Measurements from ENCODE around the gene CFAP141.
A peak's percentile ranks its signal among the peaks of the same experiment; 100 is the strongest.
"Not testable (repeated sequence)": the region's sequence is repeated elsewhere in the genome, so short reads cannot be mapped to it uniquely, and the experiment has no call there.

Gene CFAP141

GRCh38 chr1:154222518-154222917 is 16.4 kb upstream of the CFAP141 start:
- Histone ChIP-seq H3K4me3 (ENCODE audit: low read length) (peak overlapping the region; percentile 67), H2AFZ (ENCODE audit: low read depth, low read length) (no peak overlapping the region), H3K9me3 (ENCODE audit: low read length) (no peaks in the 10 kb centered on the region), H3K4me1 (ENCODE audit: insufficient read depth, low read length) (peaks cover 24% of the 10 kb centered on the region), H3K27me3 (ENCODE audit: insufficient read depth, low read length) (no peaks in the 10 kb centered on the region), H3K36me3 (ENCODE audit: insufficient read depth, low read length) (peaks cover 47% of the 10 kb centered on the region)

- H3K27me3 ChIP-seq (ENCODE audit: insufficient read depth, low read length) = no peaks in the 10 kb centered on the region
- H3K4me3 ChIP-seq (ENCODE audit: low read length) = peak overlapping the region; percentile 67
- H2AFZ ChIP-seq (ENCODE audit: low read depth, low read length) = no peak overlapping the region
- H3K4me1 ChIP-seq (ENCODE audit: insufficient read depth, low read length) = peaks cover 24% of the 10 kb centered on the region
- H3K9me3 ChIP-seq (ENCODE audit: low read length) = no peaks in the 10 kb centered on the region
- H3K36me3 ChIP-seq (ENCODE audit: insufficient read depth, low read length) = peaks cover 44% of the 10 kb centered on the region
These were observed 15.3 kb upstream of the CFAP141 start for GRCh38 chr1:154221278-154222001.

GRCh38 chr1:154220970-154221277 is 14.8 kb upstream of the CFAP141 start:
- Histone ChIP-seq H3K27me3 (ENCODE audit: insufficient read depth, low read length) (no peaks in the 10 kb centered on the region), H3K36me3 (ENCODE audit: insufficient read depth, low read length) (peaks cover 44% of the 10 kb centered on the region), H2AFZ (ENCODE audit: low read depth, low read length) (no peak overlapping the region)

GRCh38 chr1:154220071-154220969 is 14.2 kb upstream of the CFAP141 start, which contains the start of gene UBAP2L:
TSS of gene UBAP2L (plus strand) at chr1:154220955. CDS start at chr1:154225124, 4,169 bp downstream.
- Histone ChIP-seq H3K36me3 (ENCODE audit: insufficient read depth, low read length) (peaks cover 41% of the 10 kb centered on the region), H3K4me1 (ENCODE audit: insufficient read depth, low read length) (peaks cover 24% of the 10 kb centered on the region), H2AFZ (ENCODE audit: low read depth, low read length) (peak within 1 kb of the TSS; percentile 1), H3K9me3 (ENCODE audit: low read length) (no peaks in the 10 kb centered on the region), H3K4me3 (ENCODE audit: low read length) (peak within 1 kb of the TSS; percentile 74), H3K27me3 (ENCODE audit: insufficient read depth, low read length) (no peaks in the 10 kb centered on the region)

More at GRCh38 chr1:154220970-154221277, 14.8 kb upstream of the CFAP141 start:
- H3K4me1 ChIP-seq (ENCODE audit: insufficient read depth, low read length) = peaks cover 24% of the 10 kb centered on the region
- H3K9me3 ChIP-seq (ENCODE audit: low read length) = no peaks in the 10 kb centered on the region
- H3K4me3 ChIP-seq (ENCODE audit: low read length) = peak overlapping the region; percentile 67

GRCh38 chr1:154219541-154219940 is 13.4 kb upstream of the CFAP141 start:
- Histone ChIP-seq H3K9me3 (ENCODE audit: low read length) (no peaks in the 10 kb centered on the region), H2AFZ (ENCODE audit: low read depth, low read length) (no peak overlapping the region), H3K36me3 (ENCODE audit: insufficient read depth, low read length) (peaks cover 34% of the 10 kb centered on the region), H3K4me1 (ENCODE audit: insufficient read depth, low read length) (peaks cover 24% of the 10 kb centered on the region), H3K27me3 (ENCODE audit: insufficient read depth, low read length) (no peaks in the 10 kb centered on the region), H3K4me3 (ENCODE audit: low read length) (peak overlapping the region; percentile 74)

- Histone ChIP-seq H3K27me3 (ENCODE audit: insufficient read depth, low read length) (no peaks in the 10 kb centered on the region), H2AFZ (ENCODE audit: low read depth, low read length) (no peak overlapping the region), H3K9me3 (ENCODE audit: low read length) (no peaks in the 10 kb centered on the region), H3K4me3 (ENCODE audit: low read length) (no peak overlapping the region), H3K4me1 (ENCODE audit: insufficient read depth, low read length) (peaks cover 23% of the 10 kb centered on the region), H3K36me3 (ENCODE audit: insufficient read depth, low read length) (peaks cover 44% of the 10 kb centered on the region)
These were observed 12.4 kb upstream of the CFAP141 start for GRCh38 chr1:154218545-154218944.

- H3K9me3 ChIP-seq (ENCODE audit: low read length) = no peaks in the 10 kb centered on the region
- H3K27me3 ChIP-seq (ENCODE audit: insufficient read depth, low read length) = no peaks in the 10 kb centered on the region
- H3K4me3 ChIP-seq (ENCODE audit: low read length) = no peak overlapping the region
- H3K36me3 ChIP-seq (ENCODE audit: insufficient read depth, low read length) = peaks cover 68% of the 10 kb centered on the region
- no peaks in the 10 kb centered on the region for H3K4me1 ChIP-seq (ENCODE audit: insufficient read depth, low read length)
- no peak overlapping the region for H2AFZ ChIP-seq (ENCODE audit: low read depth, low read length)
These were observed 7.1 kb upstream of the CFAP141 start for GRCh38 chr1:154213274-154213673.

- H3K4me1 ChIP-seq (ENCODE audit: insufficient read depth, low read length) = peaks cover 5% of the 10 kb centered on the region
- no peak overlapping the region for H2AFZ ChIP-seq (ENCODE audit: low read depth, low read length)
- no peaks in the 10 kb centered on the region for H3K9me3 ChIP-seq (ENCODE audit: low read length)
- peaks cover 67% of the 10 kb centered on the region for H3K36me3 ChIP-seq (ENCODE audit: insufficient read depth, low read length)
- H3K4me3 ChIP-seq (ENCODE audit: low read length) = no peak overlapping the region
- no peaks in the 10 kb centered on the region for H3K27me3 ChIP-seq (ENCODE audit: insufficient read depth, low read length)
These were observed 6.0 kb upstream of the CFAP141 start for GRCh38 chr1:154212083-154212482.

GRCh38 chr1:154208677-154209388 is 2.7 kb upstream of the CFAP141 start:
- Histone ChIP-seq H3K36me3 (ENCODE audit: insufficient read depth, low read length) (peaks cover 60% of the 10 kb centered on the region), H3K9me3 (ENCODE audit: low read length) (no peaks in the 10 kb centered on the region), H3K27me3 (ENCODE audit: insufficient read depth, low read length) (no peaks in the 10 kb centered on the region), H3K4me3 (ENCODE audit: low read length) (no peak overlapping the region), H2AFZ (ENCODE audit: low read depth, low read length) (no peak overlapping the region), H3K4me1 (ENCODE audit: insufficient read depth, low read length) (peaks cover 19% of the 10 kb centered on the region)

GRCh38 chr1:154207262-154207661 is 1.1 kb upstream of the CFAP141 start:
- no peaks in the 10 kb centered on the region for H3K9me3 ChIP-seq (ENCODE audit: low read length)
- peaks cover 44% of the 10 kb centered on the region for H3K36me3 ChIP-seq (ENCODE audit: insufficient read depth, low read length)
- no peak overlapping the region for H3K4me3 ChIP-seq (ENCODE audit: low read length)
- no peaks in the 10 kb centered on the region for H3K27me3 ChIP-seq (ENCODE audit: insufficient read depth, low read length)
- peaks cover 19% of the 10 kb centered on the region for H3K4me1 ChIP-seq (ENCODE audit: insufficient read depth, low read length)
- H2AFZ ChIP-seq (ENCODE audit: low read depth, low read length) = no peak overlapping the region

GRCh38 chr1:154205778-154206177 is 355 bp downstream of the CFAP141 start:
- H3K4me3 ChIP-seq (ENCODE audit: low read length); H2AFZ ChIP-seq (ENCODE audit: low read depth, low read length); H3K27me3 ChIP-seq (ENCODE audit: insufficient read depth, low read length); H3K9me3 ChIP-seq (ENCODE audit: low read length): not testable (repeated sequence)
- peaks cover 19% of the 10 kb centered on the region for H3K4me1 ChIP-seq (ENCODE audit: insufficient read depth, low read length)
- peaks cover 36% of the 10 kb centered on the region for H3K36me3 ChIP-seq (ENCODE audit: insufficient read depth, low read length)

GRCh38 chr1:154199563-154199879 is 6.6 kb downstream of the CFAP141 start:
- Histone ChIP-seq H3K4me3 (ENCODE audit: low read length) (peak overlapping the region; percentile 29), H3K36me3 (ENCODE audit: insufficient read depth, low read length) (no peaks in the 10 kb centered on the region), H3K9me3 (ENCODE audit: low read length) (no peaks in the 10 kb centered on the region)

More at GRCh38 chr1:154199563-154199879, 6.6 kb downstream of the CFAP141 start:
- peak overlapping the region; percentile 77 for H2AFZ ChIP-seq (ENCODE audit: low read depth, low read length)
- H3K27me3 ChIP-seq (ENCODE audit: insufficient read depth, low read length) = peaks cover 2% of the 10 kb centered on the region
- H3K4me1 ChIP-seq (ENCODE audit: insufficient read depth, low read length) = peaks cover 8% of the 10 kb centered on the region
